SK-N-SH (cell line): Measurements from ENCODE around the gene PRDX1. TPM values are rescaled to one million over a fixed set of nuclear protein-coding genes. Genes with fewer than 3 reads are reported as not detected.

ENCODE experiments used
- CTCF ChIA-PET: fragments of 300-600, 350-600 bp; formaldehyde crosslinking; extraction: SDS; loops from one replicate; lab custom pipeline; 2021; lab: Yijun Ruan, JAX
- POLR2A ChIA-PET: fragments of 350-600 bp; sonication (Branson Sonifier 250); formaldehyde crosslinking; extraction: SDS; loops from one replicate; lab custom pipeline; 2020; ENCODE audit warnings: antibody characterized with exemption, inconsistent platforms; lab: Yijun Ruan, JAX
- DNase-seq: peaks from one replicate; pipeline ENCODE4 v3.0.0; 2012
- H2AFZ ChIP-seq: fragments of 200-600 bp; sonication (generic); 2 replicates; pipeline ENCODE4 v1.8.1; 2016; ENCODE audit warnings: antibody characterized with exemption, mild to moderate bottlenecking, low read depth
- H3F3A ChIP-seq: fragments of 200-600 bp; sonication (generic); replicated peaks from 2 replicates; pipeline ENCODE3; 2016; ENCODE audit warnings: antibody characterized with exemption, mild to moderate bottlenecking; ENCODE audit not compliant: insufficient read depth
- H3K27ac ChIP-seq, 2 experiments: fragments of 200-500 bp in 1 of 2; fragments of 200-600 bp in 1 of 2; sonication (Bioruptor generic) in 1 of 2; sonication (generic), shearing (Covaris generic) in 1 of 2; 2 replicates each; pipeline versions ENCODE4 v1.5.1 to v1.6.1; 2014 to 2016; ENCODE audit warnings: low read depth in 2 of 2, inconsistent platforms in 1 of 2, low read length in 1 of 2, mild to moderate bottlenecking in 1 of 2, mixed read lengths in 1 of 2
- H3K27me3 ChIP-seq: fragments of 200-600 bp; sonication (generic), shearing (Covaris generic); 2 replicates; pipeline ENCODE4 v1.6.1; 2016; ENCODE audit warnings: mixed run types; ENCODE audit not compliant: insufficient read depth
- H3K36me3 ChIP-seq, 2 experiments: fragments of 200-500 bp in 1 of 2; fragments of 200-600 bp in 1 of 2; sonication (Bioruptor generic) in 1 of 2; sonication (generic) in 1 of 2; replicated peaks in 1 of 2; 2 replicates each; pipeline versions ENCODE3 to v1.5.1; 2014 to 2016; ENCODE audit warnings: low read length in 1 of 2, mild to moderate bottlenecking in 1 of 2; ENCODE audit not compliant: insufficient read depth in 2 of 2, control insufficient read depth in 1 of 2
- H3K4me1 ChIP-seq, 2 experiments: fragments of 200-500 bp in 1 of 2; fragments of 200-600 bp in 1 of 2; sonication (Bioruptor generic) in 1 of 2; sonication (generic), shearing (Covaris generic) in 1 of 2; 2 replicates each; pipeline versions ENCODE4 v1.5.1 to v1.6.1; 2014 to 2016; ENCODE audit warnings: low read depth in 1 of 2, low read length in 1 of 2, mixed run types in 1 of 2; ENCODE audit not compliant: insufficient read depth in 2 of 2, control insufficient read depth in 1 of 2
- H3K4me2 ChIP-seq: fragments of 200-600 bp; sonication (generic), shearing (Covaris generic); 2 replicates; pipeline ENCODE4 v1.6.1; 2017; ENCODE audit warnings: mixed run types
- H3K4me3 ChIP-seq, 2 experiments: fragments of 200-500 bp in 1 of 2; fragments of 200-600 bp in 1 of 2; sonication (Bioruptor generic) in 1 of 2; sonication (generic), shearing (Covaris generic) in 1 of 2; 2 replicates each; pipeline versions ENCODE4 v1.5.1 to v1.8.1; 2014 to 2016; ENCODE audit warnings: low read depth in 2 of 2, inconsistent platforms in 1 of 2, low read length in 1 of 2, mild to moderate bottlenecking in 1 of 2, mixed read lengths in 1 of 2, moderate library complexity in 1 of 2
- H3K79me2 ChIP-seq: fragments of 200-600 bp; sonication (generic); 2 replicates; pipeline ENCODE4 v1.8.1; 2017; ENCODE audit warnings: mild to moderate bottlenecking; ENCODE audit not compliant: insufficient read depth
- H3K9ac ChIP-seq: fragments of 200-600 bp; sonication (generic); 2 replicates; pipeline ENCODE4 v1.6.1; 2017; ENCODE audit warnings: mixed run types
- H3K9me2 ChIP-seq: fragments of 200-600 bp; sonication (generic); 2 replicates; pipeline ENCODE4 v1.6.1; 2017; ENCODE audit warnings: mixed run types
- H3K9me3 ChIP-seq: fragments of 200-600 bp; sonication (generic); 2 replicates; pipeline ENCODE4 v1.6.1; 2017; ENCODE audit warnings: mixed run types, mild to moderate bottlenecking, moderate library complexity
- H4K20me1 ChIP-seq: fragments of 200-600 bp; sonication (generic); 2 replicates; pipeline ENCODE4 v1.6.1; 2017; ENCODE audit warnings: mild to moderate bottlenecking, mixed run types; ENCODE audit not compliant: insufficient read depth
- CHD2 ChIP-seq: fragments of 150-350 bp; IDR thresholded peaks from 2 replicates; pipeline ENCODE4 v1.6.1; 2018; ENCODE audit warnings: low read length; ENCODE audit not compliant: partially characterized antibody
- CTCF ChIP-seq: fragments of 200-600 bp; sonication (generic); IDR thresholded peaks from 2 replicates; pipeline ENCODE4 v1.6.1; 2017; ENCODE audit warnings: antibody characterized with exemption, mild to moderate bottlenecking, moderate library complexity
- ELF1 ChIP-seq: IDR thresholded peaks from 2 replicates; pipeline ENCODE4 v1.4.0; 2012
- EP300 ChIP-seq, 2 experiments: IDR thresholded peaks; 2 replicates each; pipeline versions ENCODE4 v1.4.0 to v1.6.1; 2012; ENCODE audit warnings: borderline replicate concordance in 1 of 2, low read depth in 1 of 2, low read length in 1 of 2
- EZH2phosphoT487 ChIP-seq: fragments of 200-600 bp; sonication (generic); IDR thresholded peaks from 2 replicates; pipeline ENCODE4 v1.6.1; 2017; ENCODE audit warnings: low read depth, mixed run types, mild to moderate bottlenecking, antibody characterized with exemption, moderate library complexity, borderline replicate concordance
- FOSL2 ChIP-seq: IDR thresholded peaks from 2 replicates; pipeline ENCODE4 v1.4.0; 2012; ENCODE audit warnings: low read depth, mild to moderate bottlenecking, moderate library complexity, borderline replicate concordance
- FOXM1 ChIP-seq: IDR thresholded peaks from 2 replicates; pipeline ENCODE4 v1.4.0; 2012; ENCODE audit warnings: low read depth, mild to moderate bottlenecking
- GABPA ChIP-seq: IDR thresholded peaks from 2 replicates; pipeline ENCODE4 v1.4.0; 2012; ENCODE audit warnings: low read depth, mild to moderate bottlenecking
- JUND ChIP-seq: IDR thresholded peaks from 2 replicates; pipeline ENCODE4 v1.4.0; 2012
- MAX ChIP-seq: IDR thresholded peaks from 2 replicates; pipeline ENCODE4 v1.4.0; 2012; ENCODE audit warnings: low read depth
- MXI1 ChIP-seq: IDR thresholded peaks from 2 replicates; pipeline ENCODE4 v1.6.1; 2012; ENCODE audit warnings: mild to moderate bottlenecking, low read depth, low read length, improper control_type of control experiment
- NFIC ChIP-seq: IDR thresholded peaks from 2 replicates; pipeline ENCODE4 v1.4.0; 2012; ENCODE audit warnings: borderline replicate concordance
- NRF1 ChIP-seq: IDR thresholded peaks from 2 replicates; pipeline ENCODE4 v1.6.1; 2012; ENCODE audit warnings: low read depth, mild to moderate bottlenecking, low read length
- RAD21 ChIP-seq: IDR thresholded peaks from 2 replicates; pipeline ENCODE4 v1.6.1; 2012; ENCODE audit warnings: mild to moderate bottlenecking, low read length
- RFX5 ChIP-seq: IDR thresholded peaks from 2 replicates; pipeline ENCODE4 v1.6.1; 2012; ENCODE audit warnings: mild to moderate bottlenecking, improper control_type of control experiment, low read length
- RXRA ChIP-seq: IDR thresholded peaks from 2 replicates; pipeline ENCODE4 v1.4.0; 2012; ENCODE audit warnings: low read depth, mild to moderate bottlenecking, borderline replicate concordance
- SMC3 ChIP-seq: IDR thresholded peaks from 2 replicates; pipeline ENCODE4 v1.6.1; 2012; ENCODE audit warnings: low read depth, low read length, improper control_type of control experiment
- TCF12 ChIP-seq: IDR thresholded peaks from 2 replicates; pipeline ENCODE4 v1.4.0; 2012
- YY1 ChIP-seq: IDR thresholded peaks from 2 replicates; pipeline ENCODE4 v1.4.0; 2012; ENCODE audit warnings: low read depth, mild to moderate bottlenecking
- WGBS: methylation state at CpG from one replicate; pipeline ENCODE4 v1.1.6; 2017; ENCODE audit warnings: low lambda C conversion rate; 5-methylcytosine and 5-hydroxymethylcytosine counted together
- polyA plus RNA-seq, 3 experiments: library from polyadenylated mRNA; depleted of rRNA; stranded (reverse); fragments of >200 nt; gene quantifications; 2 replicates each; pipeline ENCODE4 v1.2.3, GENCODE V29; 2012

Gene PRDX1
- polyA plus RNA-seq, 1 of the 3 experiments (the other 2 are of a cell fraction) = 467 TPM

GRCh38 chr1:45507195-45507594 is 14.5 kb downstream of the PRDX1 start:
- Histone ChIP-seq H3K4me3 (no peak overlapping the region), H3K9me2 (no peaks in the 10 kb centered on the region), H3K4me2 (no peak overlapping the region), H3K36me3 (peaks cover 31 to 32% of the 10 kb centered on the region in 2 experiments), H3F3A (peaks cover 17% of the 10 kb centered on the region), H3K4me1 (no peaks in the 10 kb centered on the region), H3K27me3 (no peaks in the 10 kb centered on the region), H4K20me1 (no peaks in the 10 kb centered on the region), H2AFZ (no peak overlapping the region), H3K27ac (no peak overlapping the region), H3K9ac (no peak overlapping the region), H3K9me3 (no peaks in the 10 kb centered on the region), H3K79me2 (peaks cover under 1% of the 10 kb centered on the region; the same call in 1 of the 2 replicates)
- no peak for DNase-seq
- ChIA-PET CTCF (interaction anchor here (1.3 to 8.4 kb wide), 3 partner anchors 44 to 147 kb away, joined by 3 to 164 read pairs (median 3); partner anchors contain the start of gene AKR1A1), POLR2A (no interaction called here)
- TF ChIP-seq FOXM1 = no peak
- TF ChIP-seq EZH2phosphoT487 = no peak
- no peak for TF ChIP-seq RAD21
- no peak for TF ChIP-seq TCF12
- TF ChIP-seq FOSL2 = no peak
- no peak for TF ChIP-seq SMC3
- no peak for TF ChIP-seq ELF1
- no peak for TF ChIP-seq CTCF
- TF ChIP-seq CHD2 = no peak
- TF ChIP-seq JUND = no peak
- TF ChIP-seq YY1 = no peak
- no peak for TF ChIP-seq NRF1
- no peak for TF ChIP-seq MXI1
- no peak for TF ChIP-seq EP300 (IDR thresholded peaks at IDR 0.05; ENCODE audit: borderline replicate concordance in 1 of 2, low read depth in 1 of 2, low read length in 1 of 2)
- TF ChIP-seq MAX = no peak
- TF ChIP-seq GABPA = no peak
- TF ChIP-seq RFX5 = no peak
- TF ChIP-seq NFIC = no peak
- no peak for TF ChIP-seq RXRA
- 94% methylated on average over 6 of the region's 6 CpGs for WGBS
